ENCODE data around the gene DGKB.

DGKB gene

DNA sequence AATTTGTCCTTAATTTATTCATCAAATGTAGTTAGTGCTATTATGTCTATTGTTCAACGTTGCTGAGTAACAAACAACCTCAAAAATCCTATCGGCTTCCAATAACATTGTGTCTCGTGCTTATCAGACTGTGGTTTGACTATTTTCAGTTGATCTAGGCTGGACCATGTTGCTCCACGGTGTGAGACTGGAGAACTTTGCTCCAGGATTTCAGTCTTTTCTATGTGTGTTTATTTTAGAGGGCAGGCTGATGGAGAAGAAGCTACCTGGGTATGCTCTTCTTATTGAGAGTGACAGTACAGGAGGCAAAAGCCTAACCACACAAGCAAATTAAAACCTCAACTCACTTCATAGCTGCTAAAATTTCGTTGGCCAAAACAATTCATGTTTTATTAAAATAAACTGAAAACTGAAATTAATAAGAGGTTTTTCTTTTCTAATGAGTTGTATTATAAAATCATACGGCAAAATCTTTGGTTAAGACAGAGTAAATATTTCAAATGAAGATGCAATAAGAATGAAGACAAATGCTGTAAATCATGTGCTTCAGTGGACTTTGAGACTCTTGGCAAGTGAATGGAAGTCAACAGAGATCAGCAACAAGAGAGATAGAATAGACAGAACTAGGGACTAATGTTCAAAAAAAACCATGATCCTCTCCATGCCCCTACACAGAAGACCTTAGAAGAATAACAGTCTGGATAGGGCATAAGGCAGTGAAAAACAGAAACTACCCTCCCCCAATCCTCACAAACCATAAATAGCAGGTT, 495.1 kb downstream of the DGKB start:
- no peak for DNase-seq (ENCODE audit: extremely low read depth in 1 of 2, low read depth in 1 of 2)

GRCh38 chr7:14403587-14403986, 499.0 kb downstream of the DGKB start:
- DNase-seq (ENCODE audit: extremely low read depth in 1 of 2, low read depth in 1 of 2), result no peak

DNA sequence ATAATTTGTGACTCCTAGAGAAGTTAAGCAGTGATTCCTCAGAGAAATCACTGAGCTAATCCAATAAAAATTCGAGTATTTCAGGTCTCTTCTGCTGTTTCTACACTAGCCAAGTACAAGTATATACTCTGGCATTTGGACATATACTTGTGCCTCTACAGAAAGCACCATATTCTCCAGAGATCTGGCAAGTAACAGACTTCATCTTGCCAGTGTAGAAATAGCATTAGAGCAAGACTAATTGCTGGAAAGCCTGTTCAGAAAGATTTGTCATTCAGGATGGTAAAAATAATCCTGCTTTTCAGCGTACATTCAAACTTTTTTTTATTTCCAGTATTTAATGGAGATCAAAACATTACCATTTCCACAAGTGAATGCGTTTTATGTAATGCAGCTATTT, 502.3 kb downstream of the DGKB start:
- DNase-seq (ENCODE audit: extremely low read depth in 1 of 2, low read depth in 1 of 2), result no peak

- no peak for DNase-seq (ENCODE audit: extremely low read depth in 1 of 2, low read depth in 1 of 2)
These were observed 504.0 kb downstream of the DGKB start for GRCh38 chr7:14398526-14398925.

DNA sequence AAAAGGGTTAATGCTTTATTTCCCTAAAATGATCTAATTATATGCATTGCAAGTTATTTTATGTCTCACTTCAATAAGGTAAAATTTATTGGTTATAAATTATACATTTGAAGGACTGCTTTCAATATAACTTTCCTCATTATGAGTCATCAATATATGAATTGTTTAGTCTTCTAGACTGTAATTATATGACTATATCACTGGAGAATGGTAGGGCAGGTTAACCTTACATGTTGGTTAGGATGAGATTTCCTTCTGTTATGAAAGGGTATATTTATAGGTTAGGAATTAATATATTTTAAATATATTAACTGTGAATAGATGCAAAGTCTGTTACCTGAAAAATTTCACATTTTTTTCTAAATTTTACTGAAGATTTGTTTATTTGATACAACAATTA, 506.7 kb downstream of the DGKB start:
- DNase-seq (ENCODE audit: extremely low read depth in 1 of 2, low read depth in 1 of 2), result no peak

GRCh38 chr7:14394786-14395185, 507.8 kb downstream of the DGKB start:
- DNase-seq (ENCODE audit: extremely low read depth in 1 of 2, low read depth in 1 of 2), result no peak

- DNase-seq (ENCODE audit: extremely low read depth in 1 of 2, low read depth in 1 of 2), result no peak
These were observed 513.0 kb downstream of the DGKB start for GRCh38 chr7:14389595-14389994.

GRCh38 chr7:14389181-14389591, 513.4 kb downstream of the DGKB start:
- DNase-seq (ENCODE audit: extremely low read depth in 1 of 2, low read depth in 1 of 2), result no peak

DNA sequence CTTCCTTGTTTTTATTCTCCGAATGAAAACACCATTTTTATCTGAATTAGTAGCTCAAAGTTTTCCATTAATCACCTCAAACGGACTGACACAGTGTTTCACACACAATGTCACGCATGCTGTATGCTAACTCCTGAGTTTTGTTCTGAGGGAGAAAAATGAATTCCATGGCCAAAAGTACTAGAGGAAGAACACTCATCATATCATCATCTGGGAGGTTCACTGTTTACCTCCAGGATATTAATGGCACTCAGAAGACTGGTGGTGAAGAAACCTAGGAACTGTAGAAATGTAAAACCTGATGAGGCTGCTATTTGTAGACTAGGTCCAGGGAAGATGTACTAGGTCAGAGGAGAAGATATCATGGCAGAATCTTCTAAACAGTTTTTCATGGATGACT, 517.5 kb downstream of the DGKB start:
- no peak for DNase-seq (ENCODE audit: extremely low read depth in 1 of 2, low read depth in 1 of 2)

DNA sequence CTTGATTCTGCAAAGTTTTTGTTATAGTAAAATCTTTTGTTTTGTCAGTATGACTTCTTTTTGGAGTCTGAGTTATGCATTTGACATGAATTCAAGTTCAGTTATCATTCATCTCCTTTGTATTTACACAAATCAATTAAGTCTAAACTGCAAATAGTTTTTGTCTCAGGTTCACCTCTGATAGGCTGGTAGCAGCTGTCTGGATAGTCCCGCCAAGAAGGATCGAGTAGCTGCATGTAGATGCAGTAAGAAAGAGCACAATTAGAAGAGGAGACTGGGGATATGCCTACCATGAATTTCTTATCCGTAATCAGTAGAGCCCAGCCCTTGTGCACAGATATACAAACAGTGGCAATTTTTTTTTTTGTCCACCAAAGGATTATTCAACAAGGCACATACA, 520.6 kb downstream of the DGKB start:
- no peak for DNase-seq (ENCODE audit: extremely low read depth in 1 of 2, low read depth in 1 of 2)

DNA sequence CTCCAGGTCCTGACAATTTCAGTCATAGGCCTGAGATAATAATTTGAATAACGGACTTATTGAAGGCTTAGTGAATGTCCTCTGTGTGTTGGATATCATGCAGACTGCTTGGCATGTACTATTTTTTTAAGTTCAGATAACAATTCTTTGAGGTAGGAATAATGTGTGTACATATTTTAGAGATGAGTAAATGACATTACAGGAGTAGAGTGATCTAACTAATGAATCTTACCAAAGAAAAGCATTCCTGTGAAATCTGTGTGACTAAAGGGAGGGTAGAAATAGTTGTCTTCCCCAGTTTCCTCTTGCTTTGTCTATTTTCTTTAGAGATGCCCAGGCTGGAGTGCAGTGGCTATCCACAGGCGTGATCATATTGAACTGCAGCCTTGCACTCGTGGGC, 521.2 kb downstream of the DGKB start:
- DNase-seq (ENCODE audit: extremely low read depth in 1 of 2, low read depth in 1 of 2), result no peak

- no peak for DNase-seq (ENCODE audit: extremely low read depth in 1 of 2, low read depth in 1 of 2)
These were observed 521.7 kb downstream of the DGKB start for GRCh38 chr7:14380881-14381280.

DNA sequence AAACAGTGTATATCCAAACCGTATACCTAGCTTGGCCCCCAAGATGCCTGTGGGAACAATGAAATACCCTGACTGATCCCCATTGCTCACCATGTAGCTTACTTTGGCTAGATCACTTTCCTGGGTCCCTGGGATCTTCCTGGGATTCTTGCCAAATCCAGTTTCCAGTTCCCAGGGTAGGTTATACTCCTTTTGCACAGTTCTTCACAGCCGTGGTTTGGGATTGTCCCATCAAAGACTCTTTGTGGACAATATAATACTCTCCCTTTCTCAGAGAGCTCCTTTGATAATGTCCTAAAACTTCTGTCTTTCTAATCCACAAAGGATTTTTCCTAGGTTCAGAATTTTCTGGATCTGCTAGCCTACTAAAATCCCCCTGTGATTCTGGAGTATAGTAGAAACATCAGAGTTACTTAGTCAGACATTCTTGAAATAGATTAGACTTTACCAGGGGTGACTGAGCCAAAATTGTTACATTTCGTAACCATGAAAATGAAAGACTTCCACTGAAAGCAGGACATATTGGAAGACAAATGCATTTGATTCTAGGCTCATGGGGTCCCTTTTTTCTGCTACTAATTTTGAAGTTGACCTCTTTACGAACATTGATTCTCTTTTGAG, 524.8 kb downstream of the DGKB start:
- no peak for DNase-seq (ENCODE audit: extremely low read depth in 1 of 2, low read depth in 1 of 2)

- no peak for DNase-seq (ENCODE audit: extremely low read depth in 1 of 2, low read depth in 1 of 2)
These were observed 525.8 kb downstream of the DGKB start for GRCh38 chr7:14376711-14377110.

- DNase-seq (ENCODE audit: extremely low read depth in 1 of 2, low read depth in 1 of 2), result no peak
These were observed 526.6 kb downstream of the DGKB start for GRCh38 chr7:14375998-14376397.

GRCh38 chr7:14374336-14374735, 528.2 kb downstream of the DGKB start:
- DNase-seq (ENCODE audit: extremely low read depth in 1 of 2, low read depth in 1 of 2), result no peak

DNA sequence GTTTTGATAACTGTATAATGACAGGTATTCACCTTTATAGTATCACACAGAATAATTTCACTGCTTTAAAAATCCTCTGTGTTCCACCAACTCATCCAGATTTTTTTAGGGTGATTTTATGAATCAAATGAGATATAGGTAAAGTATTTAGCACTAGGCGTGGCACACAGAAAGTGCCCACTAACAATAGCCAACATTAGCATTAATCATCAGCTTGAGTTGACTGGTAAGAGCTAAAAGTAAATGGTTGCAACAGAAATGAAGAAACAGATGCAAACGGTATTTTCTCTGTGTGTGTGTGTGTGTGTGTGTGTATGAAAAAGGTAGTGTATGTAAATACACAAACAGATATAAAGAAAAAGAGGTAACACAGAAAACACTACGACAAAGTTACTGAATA, 534.3 kb downstream of the DGKB start:
- no peak for DNase-seq (ENCODE audit: extremely low read depth in 1 of 2, low read depth in 1 of 2)

DNA sequence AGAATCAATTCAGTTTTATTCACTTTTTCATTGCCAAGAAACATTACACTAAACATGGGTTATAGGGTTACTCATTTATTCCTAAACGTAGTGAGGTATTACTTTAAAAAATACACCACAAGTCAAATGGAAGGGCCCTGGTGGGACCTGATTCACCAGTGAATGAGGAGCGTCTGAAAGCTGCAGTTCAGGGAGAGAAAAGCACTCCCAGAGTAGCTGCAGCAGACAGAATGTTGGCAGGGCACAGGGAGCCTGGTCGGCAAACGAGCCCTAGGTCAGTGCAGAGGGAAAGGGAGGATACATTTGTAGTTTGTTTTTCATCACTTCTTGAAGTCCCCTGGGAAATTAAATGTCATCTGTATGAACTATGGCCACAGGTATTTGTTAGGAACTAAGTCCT, 551.4 kb downstream of the DGKB start:
- DNase-seq (ENCODE audit: extremely low read depth in 1 of 2, low read depth in 1 of 2), result no peak

GRCh38 chr7:14341200-14341775, 561.3 kb downstream of the DGKB start:
- DNase-seq (ENCODE audit: extremely low read depth in 1 of 2, low read depth in 1 of 2), result no peak

DNA sequence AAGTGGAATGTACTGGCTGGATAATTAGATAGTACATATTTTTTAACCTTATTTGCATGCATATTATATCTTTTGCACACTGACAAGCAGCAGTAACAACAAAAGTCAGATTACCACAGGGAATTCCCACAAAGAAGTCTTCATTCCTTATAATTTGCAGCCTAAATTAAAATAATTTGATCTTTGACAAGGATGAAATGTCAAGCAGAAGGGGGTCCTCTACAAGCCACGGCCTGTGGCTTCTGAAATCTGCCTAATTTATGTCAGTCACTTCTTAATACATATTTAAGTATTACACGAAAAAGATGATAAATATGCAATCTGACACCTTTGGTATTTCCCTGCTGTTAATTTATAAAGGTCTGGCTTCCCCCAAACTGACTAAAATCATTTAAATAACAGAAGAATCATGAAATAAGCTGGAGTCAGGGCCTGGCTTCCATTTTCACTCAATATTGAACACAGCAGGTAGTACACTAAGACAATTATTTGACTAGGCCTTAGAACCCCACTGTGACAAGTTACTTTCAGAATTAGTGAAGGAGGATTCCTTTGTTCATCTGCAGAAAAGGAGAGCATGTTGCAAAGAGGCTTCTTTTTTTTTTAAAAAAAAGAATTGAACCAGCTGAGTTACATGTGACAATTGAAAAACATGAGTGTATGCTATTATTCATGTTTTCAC, 562.0 kb downstream of the DGKB start:
- DNase-seq (ENCODE audit: extremely low read depth in 1 of 2, low read depth in 1 of 2), result no peak

- no peak for DNase-seq (ENCODE audit: extremely low read depth in 1 of 2, low read depth in 1 of 2)
These were observed 562.7 kb downstream of the DGKB start for GRCh38 chr7:14339861-14340260.

- DNase-seq (ENCODE audit: extremely low read depth in 1 of 2, low read depth in 1 of 2), result no peak
These were observed 566.3 kb downstream of the DGKB start for GRCh38 chr7:14336256-14336655.

All from stimulated activated CD8-positive, alpha-beta memory T cell treated with anti-CD3 and anti-CD28 coated beads, Interleukin-7, amount 100 ng/mL, for 48 hours (primary cell).